OCI-LY1 (cell line): Measurements from ENCODE around the gene ITGAV.

Experiments
- H2AFZ ChIP-seq: fragments of 200-600 bp; sonication (generic), shearing (Covaris generic); 2 replicates; pipeline ENCODE4 v1.6.0; 2014; ENCODE audit warnings: antibody characterized with exemption, mild to moderate bottlenecking, low read length
- H3F3A ChIP-seq: fragments of 200-600 bp; sonication (generic), shearing (Covaris generic); 2 replicates; pipeline ENCODE4 v1.6.0; 2014; ENCODE audit warnings: mild to moderate bottlenecking, antibody characterized with exemption, low read length, moderate library complexity; ENCODE audit not compliant: insufficient read depth
- H3K27ac ChIP-seq: fragments of 200-600 bp; sonication (generic); 2 replicates; pipeline ENCODE4 v1.5.1; 2014; ENCODE audit warnings: low read length, mixed run types, mild to moderate bottlenecking, low read depth; ENCODE audit not compliant: poor library complexity, severe bottlenecking
- H3K27me3 ChIP-seq: fragments of 200-600 bp; sonication (generic); 2 replicates; pipeline ENCODE4 v1.6.0; 2014; ENCODE audit warnings: antibody characterized with exemption, mild to moderate bottlenecking, low read length, moderate library complexity; ENCODE audit not compliant: insufficient read depth
- H3K36me3 ChIP-seq: fragments of 200-600 bp; sonication (generic); 2 replicates; pipeline ENCODE4 v1.6.1; 2014; ENCODE audit warnings: mild to moderate bottlenecking, antibody characterized with exemption, low read length, moderate library complexity, mixed read lengths; ENCODE audit not compliant: insufficient read depth
- H3K4me1 ChIP-seq: fragments of 200-600 bp; sonication (generic); 2 replicates; pipeline ENCODE4 v1.5.1; 2014; ENCODE audit warnings: mild to moderate bottlenecking, low read length, moderate library complexity; ENCODE audit not compliant: insufficient read depth, severe bottlenecking
- H3K4me2 ChIP-seq: fragments of 200-600 bp; sonication (generic), shearing (Covaris generic); 2 replicates; pipeline ENCODE4 v1.6.1; 2014; ENCODE audit warnings: low read length
- H3K4me3 ChIP-seq: fragments of 200-600 bp; sonication (generic); 2 replicates; pipeline ENCODE4 v1.5.1; 2014; ENCODE audit warnings: low read length, low read depth, mild to moderate bottlenecking, mixed read lengths; ENCODE audit not compliant: poor library complexity, severe bottlenecking
- H3K79me2 ChIP-seq: fragments of 200-600 bp; shearing (Covaris generic); 2 replicates; pipeline ENCODE4 v1.6.1; 2016; ENCODE audit warnings: mixed run types, low read length, mixed read lengths; ENCODE audit not compliant: insufficient read depth
- H3K9ac ChIP-seq: fragments of 200-600 bp; sonication (generic), shearing (Covaris generic); 2 replicates; pipeline ENCODE4 v1.6.1; 2014; ENCODE audit warnings: mild to moderate bottlenecking, low read length, mixed read lengths
- H3K9me2 ChIP-seq: fragments of 200-600 bp; sonication (generic), shearing (Covaris generic); 2 replicates; pipeline ENCODE4 v1.6.1; 2014; ENCODE audit warnings: low read depth, mild to moderate bottlenecking, low read length, mixed read lengths
- H3K9me3 ChIP-seq: fragments of 200-600 bp; shearing (Covaris generic); 2 replicates; pipeline ENCODE4 v1.6.1; 2014; ENCODE audit warnings: low read length, mixed read lengths
- H4K20me1 ChIP-seq: fragments of 200-600 bp; sonication (generic), shearing (Covaris generic); 2 replicates; pipeline ENCODE4 v1.6.0; 2016; ENCODE audit warnings: mild to moderate bottlenecking, low read length; ENCODE audit not compliant: insufficient read depth
- EZH2 ChIP-seq: fragments of 200-600 bp; sonication (generic), shearing (Covaris generic); IDR thresholded peaks from 2 replicates; pipeline ENCODE4 v1.8.0; 2017; ENCODE audit warnings: borderline replicate concordance, mixed run types, mild to moderate bottlenecking, antibody characterized with exemption, low read length, moderate library complexity, mixed read lengths
- TF ChIP-seq, protein P1 (sequence below): fragments of 200-600 bp; sonication (generic), shearing (Covaris generic); IDR thresholded peaks from 2 replicates; pipeline ENCODE4 v1.5.1; 2017; ENCODE audit warnings: mild to moderate bottlenecking, antibody characterized with exemption, low read length, moderate library complexity, mixed read lengths

Gene ITGAV

GRCh38 chr2:186558512-186559276 is 31.2 kb upstream of the ITGAV start:
- Histone ChIP-seq H3K27me3 (no peaks in the 10 kb centered on the region), H3K4me2 (no peak overlapping the region), H3K4me1 (no peaks in the 10 kb centered on the region), H3K79me2 (no peaks in the 10 kb centered on the region), H2AFZ (no peak overlapping the region), H3K9me2 (no peaks in the 10 kb centered on the region), H3K9me3 (no peaks in the 10 kb centered on the region), H4K20me1 (no peaks in the 10 kb centered on the region), H3K4me3 (no peak overlapping the region), H3K36me3 (no peaks in the 10 kb centered on the region), H3K27ac (no peak overlapping the region), H3F3A (no peaks in the 10 kb centered on the region), H3K9ac (no peak overlapping the region)
- TF ChIP-seq, protein P1, sequence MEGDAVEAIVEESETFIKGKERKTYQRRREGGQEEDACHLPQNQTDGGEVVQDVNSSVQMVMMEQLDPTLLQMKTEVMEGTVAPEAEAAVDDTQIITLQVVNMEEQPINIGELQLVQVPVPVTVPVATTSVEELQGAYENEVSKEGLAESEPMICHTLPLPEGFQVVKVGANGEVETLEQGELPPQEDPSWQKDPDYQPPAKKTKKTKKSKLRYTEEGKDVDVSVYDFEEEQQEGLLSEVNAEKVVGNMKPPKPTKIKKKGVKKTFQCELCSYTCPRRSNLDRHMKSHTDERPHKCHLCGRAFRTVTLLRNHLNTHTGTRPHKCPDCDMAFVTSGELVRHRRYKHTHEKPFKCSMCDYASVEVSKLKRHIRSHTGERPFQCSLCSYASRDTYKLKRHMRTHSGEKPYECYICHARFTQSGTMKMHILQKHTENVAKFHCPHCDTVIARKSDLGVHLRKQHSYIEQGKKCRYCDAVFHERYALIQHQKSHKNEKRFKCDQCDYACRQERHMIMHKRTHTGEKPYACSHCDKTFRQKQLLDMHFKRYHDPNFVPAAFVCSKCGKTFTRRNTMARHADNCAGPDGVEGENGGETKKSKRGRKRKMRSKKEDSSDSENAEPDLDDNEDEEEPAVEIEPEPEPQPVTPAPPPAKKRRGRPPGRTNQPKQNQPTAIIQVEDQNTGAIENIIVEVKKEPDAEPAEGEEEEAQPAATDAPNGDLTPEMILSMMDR = no peak
- no peak for TF ChIP-seq EZH2

DNA sequence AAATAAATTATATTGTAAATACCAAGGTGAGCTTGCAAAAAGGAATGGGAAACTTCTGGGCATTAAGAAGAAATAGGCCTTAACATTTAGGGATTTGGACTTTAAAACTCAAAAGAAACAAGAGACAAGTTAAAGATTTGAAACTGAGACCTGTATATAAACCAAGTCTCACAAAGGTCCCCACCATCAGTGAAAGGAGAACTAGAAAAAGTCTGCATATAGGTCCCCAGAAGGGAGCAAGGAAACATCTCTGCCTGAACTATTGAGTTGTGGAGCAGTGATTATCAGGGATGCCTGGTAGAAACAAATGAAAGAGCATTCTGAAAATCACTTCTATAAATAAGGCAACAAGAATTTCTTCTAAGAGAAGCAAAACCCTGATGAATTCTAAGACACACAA is 30.5 kb upstream of the ITGAV start:
- H3K9me2 ChIP-seq = no peaks in the 10 kb centered on the region
- H3K4me2 ChIP-seq = no peak overlapping the region
- no peak overlapping the region for H2AFZ ChIP-seq
- no peaks in the 10 kb centered on the region for H3K27me3 ChIP-seq
- no peak overlapping the region for H3K27ac ChIP-seq
- H3K4me1 ChIP-seq = no peaks in the 10 kb centered on the region
- no peaks in the 10 kb centered on the region for H3K36me3 ChIP-seq
- no peaks in the 10 kb centered on the region for H4K20me1 ChIP-seq
- no peak overlapping the region for H3K4me3 ChIP-seq
- no peaks in the 10 kb centered on the region for H3F3A ChIP-seq
- no peaks in the 10 kb centered on the region for H3K79me2 ChIP-seq
- no peak for TF ChIP-seq EZH2
- TF ChIP-seq, protein P1 = no peak
- no peaks in the 10 kb centered on the region for H3K9me3 ChIP-seq
- no peak overlapping the region for H3K9ac ChIP-seq

DNA sequence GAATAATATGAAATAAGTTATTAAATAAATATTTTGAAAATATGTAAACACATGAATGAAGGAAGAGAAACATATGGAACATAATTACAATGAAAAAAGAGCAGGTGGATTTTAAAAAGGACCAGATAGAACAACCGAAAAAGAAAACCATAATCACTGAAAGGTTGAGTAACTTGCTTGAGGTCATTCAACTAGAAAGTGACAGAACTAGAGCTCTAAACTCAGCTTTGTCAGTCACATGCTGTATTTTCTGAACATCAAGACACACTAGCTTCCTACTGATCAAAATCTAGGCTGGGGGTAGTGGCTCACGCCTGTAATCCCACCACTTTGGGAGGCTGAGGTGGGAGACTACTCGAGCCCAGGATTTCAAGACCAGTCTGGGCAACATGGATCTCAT is 30.0 kb upstream of the ITGAV start:
- Histone ChIP-seq H3K4me1 (no peaks in the 10 kb centered on the region), H3K27me3 (no peaks in the 10 kb centered on the region), H3K4me2 (no peak overlapping the region), H3K9me3 (no peaks in the 10 kb centered on the region), H3K36me3 (no peaks in the 10 kb centered on the region), H3F3A (no peaks in the 10 kb centered on the region), H3K27ac (no peak overlapping the region), H2AFZ (no peak overlapping the region), H3K4me3 (no peak overlapping the region), H3K9ac (no peak overlapping the region), H3K79me2 (no peaks in the 10 kb centered on the region), H4K20me1 (no peaks in the 10 kb centered on the region), H3K9me2 (no peaks in the 10 kb centered on the region)
- TF ChIP-seq, protein P1 = no peak
- no peak for TF ChIP-seq EZH2
